Measurements from ENCODE around the gene DNAH17. TPM values are rescaled to one million over a fixed set of nuclear protein-coding genes. Genes with fewer than 3 reads are reported as not detected.

DNAH17 gene
- total RNA-seq, 1 experiment from 2014 or later = 0.13 TPM

DNA sequence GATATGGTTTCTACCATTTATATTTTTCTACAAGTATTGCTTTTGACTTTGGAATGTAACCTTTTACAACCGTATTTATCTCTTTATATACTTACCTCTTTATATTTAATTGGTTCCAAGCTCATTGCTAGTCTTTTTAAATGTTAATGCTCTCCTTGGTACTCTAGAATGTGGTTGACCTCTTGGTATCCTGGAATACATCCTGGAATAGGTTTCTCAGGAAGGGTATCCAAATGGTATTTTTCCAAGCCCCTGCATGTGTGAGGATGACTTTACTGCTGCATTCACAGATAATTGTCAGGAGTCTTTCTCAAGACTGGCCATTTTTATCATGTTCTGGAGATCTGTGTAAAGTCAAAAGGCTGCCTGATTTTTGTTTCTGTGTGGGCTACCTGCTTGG is 30.2 kb downstream of the DNAH17 start:
- Histone ChIP-seq H4K5ac (ENCODE audit: insufficient read length, low read depth, low read length) (no peak overlapping the region), H4K8ac (replicated peaks; ENCODE audit: insufficient read length, low read depth, low read length) (no peak overlapping the region), H3K23ac (ENCODE audit: insufficient read length, low read depth, low read length) (no peak overlapping the region), H2BK5ac (ENCODE audit: insufficient read length, low read length) (no peak overlapping the region), H3K79me2 (ENCODE audit: insufficient read depth, low read length) (no peaks in the 10 kb centered on the region), H3K18ac (ENCODE audit: insufficient read length, low read depth, low read length) (no peak overlapping the region), H3K14ac (ENCODE audit: insufficient read depth, low read length) (no peak overlapping the region), H3K4me1 (ENCODE audit: insufficient read depth, low read length) (no peaks in the 10 kb centered on the region), H3K56ac (ENCODE audit: insufficient read length, low read depth, low read length) (no peak overlapping the region), H2BK20ac (ENCODE audit: low read depth, low read length, poor library complexity, severe bottlenecking) (no peak overlapping the region), H2AFZ (ENCODE audit: low read length) (no peak overlapping the region), H3K4ac (ENCODE audit: low read depth, low read length) (no peak overlapping the region), H3K9ac (ENCODE audit: extremely low read depth, insufficient read length, low read length) (no peak overlapping the region), H4K20me1 (ENCODE audit: control insufficient read depth, insufficient read depth, insufficient read length) (no peaks in the 10 kb centered on the region), H2BK12ac (ENCODE audit: insufficient read length, low read depth, low read length) (no peak overlapping the region), H3K23me2 (ENCODE audit: insufficient read length, low read depth, low read length, poor library complexity, severe bottlenecking) (no peaks in the 10 kb centered on the region), H3K27me3 (ENCODE audit: insufficient read depth, low read length) (no peaks in the 10 kb centered on the region), H3K4me2 (ENCODE audit: insufficient read depth, insufficient read length, low read length) (no peak overlapping the region), H3K79me1 (ENCODE audit: insufficient read depth, low read depth, low read length, poor library complexity, severe bottlenecking) (no peaks in the 10 kb centered on the region), H2BK15ac (ENCODE audit: low read depth, low read length) (no peak overlapping the region), H2AK5ac (ENCODE audit: insufficient read length, low read length) (no peak overlapping the region), H3T11ph (ENCODE audit: low read length) (no peak overlapping the region), H4K91ac (ENCODE audit: insufficient read length, low read depth, low read length) (no peak overlapping the region), H2BK120ac (ENCODE audit: low read depth, low read length, poor library complexity, severe bottlenecking) (no peak overlapping the region), H3K9me3 (ENCODE audit: control insufficient read depth, low read depth, low read length) (no peaks in the 10 kb centered on the region), H3K27ac (ENCODE audit: insufficient read length, low read depth, low read length) (no peak overlapping the region)
- Mint-ChIP-seq H3K9me3 (peaks cover 2 to 15% of the 10 kb centered on the region in 2 experiments; a peak in 2 of 5 replicates), H3K27me3 (ENCODE audit: low read depth) (peaks cover 11% of the 10 kb centered on the region), H3K27ac (no peak overlapping the region), H3K36me3 (ENCODE audit: insufficient read depth in 1 of 3, low read depth in 3 of 3) (peaks cover 0 to 8% (median 0%) of the 10 kb centered on the region in 3 experiments; a peak in 2 of 7 replicates), H3K4me1 (no peaks in the 10 kb centered on the region), H3K4me3 (no peak overlapping the region)
- no CpG with 5 or more reads among the region's 1 CpG for WGBS (ENCODE audit: extremely low coverage, insufficient read length, low lambda C conversion rate)
- TF ChIP-seq, protein P1, sequence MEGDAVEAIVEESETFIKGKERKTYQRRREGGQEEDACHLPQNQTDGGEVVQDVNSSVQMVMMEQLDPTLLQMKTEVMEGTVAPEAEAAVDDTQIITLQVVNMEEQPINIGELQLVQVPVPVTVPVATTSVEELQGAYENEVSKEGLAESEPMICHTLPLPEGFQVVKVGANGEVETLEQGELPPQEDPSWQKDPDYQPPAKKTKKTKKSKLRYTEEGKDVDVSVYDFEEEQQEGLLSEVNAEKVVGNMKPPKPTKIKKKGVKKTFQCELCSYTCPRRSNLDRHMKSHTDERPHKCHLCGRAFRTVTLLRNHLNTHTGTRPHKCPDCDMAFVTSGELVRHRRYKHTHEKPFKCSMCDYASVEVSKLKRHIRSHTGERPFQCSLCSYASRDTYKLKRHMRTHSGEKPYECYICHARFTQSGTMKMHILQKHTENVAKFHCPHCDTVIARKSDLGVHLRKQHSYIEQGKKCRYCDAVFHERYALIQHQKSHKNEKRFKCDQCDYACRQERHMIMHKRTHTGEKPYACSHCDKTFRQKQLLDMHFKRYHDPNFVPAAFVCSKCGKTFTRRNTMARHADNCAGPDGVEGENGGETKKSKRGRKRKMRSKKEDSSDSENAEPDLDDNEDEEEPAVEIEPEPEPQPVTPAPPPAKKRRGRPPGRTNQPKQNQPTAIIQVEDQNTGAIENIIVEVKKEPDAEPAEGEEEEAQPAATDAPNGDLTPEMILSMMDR (conservative IDR thresholded peaks at IDR 0.05) = no peak
- DNase-seq = no peak

All from H9 (cell line).